ENCODE results near the gene SCNN1G. TPM values are rescaled to one million over a fixed set of nuclear protein-coding genes. Genes with fewer than 3 reads are reported as not detected.

SCNN1G gene
- total and polyA plus RNA-seq, 2 of the 13 experiments (the other 11 are each of a cell fraction or from before 2014, with no cell fraction given), result not detected

DNA sequence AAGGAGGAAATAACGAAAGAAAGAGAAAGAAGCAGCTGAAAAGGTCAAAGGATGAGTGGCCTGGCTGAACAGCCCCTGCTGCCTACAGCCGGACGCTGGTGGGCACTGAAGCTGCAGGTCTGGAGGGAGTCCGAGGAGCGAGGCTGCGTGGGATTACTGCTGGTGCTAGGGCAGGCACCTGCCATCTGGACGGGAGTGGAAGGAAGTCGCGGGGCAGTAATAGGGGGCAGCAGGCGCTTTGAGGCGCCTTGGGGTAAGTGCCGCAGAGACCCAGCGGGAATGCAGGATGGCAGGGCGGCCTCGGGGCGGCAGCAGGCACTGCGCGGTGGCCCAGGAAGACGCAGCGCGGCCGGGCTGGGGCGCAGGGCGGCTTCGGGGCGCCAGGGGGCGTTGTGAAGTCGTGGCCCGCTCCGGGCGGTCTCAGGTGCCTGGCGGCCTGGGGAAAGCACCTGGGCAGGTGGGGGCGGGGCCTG lies 303 bp upstream of the SCNN1G start (continued):
- no peak for TF ChIP-seq ZKSCAN5 (CRISPR knock-in tag; IDR thresholded peaks at IDR 0.05)
- TF ChIP-seq, protein P1, sequence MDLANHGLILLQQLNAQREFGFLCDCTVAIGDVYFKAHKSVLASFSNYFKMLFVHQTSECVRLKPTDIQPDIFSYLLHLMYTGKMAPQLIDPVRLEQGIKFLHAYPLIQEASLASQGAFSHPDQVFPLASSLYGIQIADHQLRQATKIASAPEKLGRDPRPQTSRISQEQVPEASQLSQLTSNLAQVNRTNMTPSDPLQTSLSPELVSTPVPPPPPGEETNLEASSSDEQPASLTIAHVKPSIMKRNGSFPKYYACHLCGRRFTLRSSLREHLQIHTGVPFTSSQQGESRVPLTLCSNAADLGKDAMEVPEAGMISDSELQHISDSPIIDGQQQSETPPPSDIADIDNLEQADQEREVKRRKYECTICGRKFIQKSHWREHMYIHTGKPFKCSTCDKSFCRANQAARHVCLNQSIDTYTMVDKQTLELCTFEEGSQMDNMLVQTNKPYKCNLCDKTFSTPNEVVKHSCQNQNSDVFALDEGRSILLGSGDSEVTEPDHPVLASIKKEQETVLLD (CRISPR knock-in tag; IDR thresholded peaks at IDR 0.05; ENCODE audit: low read depth), result no peak
- TF ChIP-seq, protein P2, sequence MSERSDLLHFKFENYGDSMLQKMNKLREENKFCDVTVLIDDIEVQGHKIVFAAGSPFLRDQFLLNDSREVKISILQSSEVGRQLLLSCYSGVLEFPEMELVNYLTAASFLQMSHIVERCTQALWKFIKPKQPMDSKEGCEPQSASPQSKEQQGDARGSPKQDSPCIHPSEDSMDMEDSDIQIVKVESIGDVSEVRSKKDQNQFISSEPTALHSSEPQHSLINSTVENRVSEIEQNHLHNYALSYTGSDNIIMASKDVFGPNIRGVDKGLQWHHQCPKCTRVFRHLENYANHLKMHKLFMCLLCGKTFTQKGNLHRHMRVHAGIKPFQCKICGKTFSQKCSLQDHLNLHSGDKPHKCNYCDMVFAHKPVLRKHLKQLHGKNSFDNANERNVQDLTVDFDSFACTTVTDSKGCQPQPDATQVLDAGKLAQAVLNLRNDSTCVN (CRISPR knock-in tag; IDR thresholded peaks at IDR 0.05; ENCODE audit: borderline replicate concordance), result no peak
- TF ChIP-seq ELF1 (CRISPR knock-in tag; IDR thresholded peaks at IDR 0.05), result no peak
- TF ChIP-seq, protein P3, sequence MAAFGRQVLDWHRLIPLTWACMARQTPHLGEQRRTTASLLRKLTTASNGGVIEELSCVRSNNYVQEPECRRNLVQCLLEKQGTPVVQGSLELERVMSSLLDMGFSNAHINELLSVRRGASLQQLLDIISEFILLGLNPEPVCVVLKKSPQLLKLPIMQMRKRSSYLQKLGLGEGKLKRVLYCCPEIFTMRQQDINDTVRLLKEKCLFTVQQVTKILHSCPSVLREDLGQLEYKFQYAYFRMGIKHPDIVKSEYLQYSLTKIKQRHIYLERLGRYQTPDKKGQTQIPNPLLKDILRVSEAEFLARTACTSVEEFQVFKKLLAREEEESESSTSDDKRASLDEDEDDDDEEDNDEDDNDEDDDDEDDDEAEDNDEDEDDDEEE (CRISPR knock-in tag; IDR thresholded peaks at IDR 0.05), result peak; percentile 54; the same call in 1 of the 2 replicates
- peak; percentile 29; the same call in 1 of the 2 replicates for TF ChIP-seq SRF (IDR thresholded peaks at IDR 0.05; ENCODE audit: low read depth, low read length)
- no peak for TF ChIP-seq SYNCRIP (IDR thresholded peaks at IDR 0.05; ENCODE audit: insufficient read depth, low read depth, low read length)
- no peak for TF ChIP-seq ZNF30 (CRISPR knock-in tag; IDR thresholded peaks at IDR 0.05)
- TF ChIP-seq AHR (CRISPR knock-in tag; IDR thresholded peaks at IDR 0.05), result no peak
- no peak for TF ChIP-seq IKZF4 (CRISPR knock-in tag; IDR thresholded peaks at IDR 0.05; ENCODE audit: borderline replicate concordance, low read depth, not compliant biosample characterization)
- no peak for TF ChIP-seq ATF1 (CRISPR knock-in tag; IDR thresholded peaks at IDR 0.05)
- TF ChIP-seq ZNF138 (CRISPR knock-in tag; IDR thresholded peaks at IDR 0.05; ENCODE audit: low read depth), result no peak
- no peak for TF ChIP-seq TCF7 (IDR thresholded peaks at IDR 0.05; ENCODE audit: low read depth)
- TF ChIP-seq, protein P4, sequence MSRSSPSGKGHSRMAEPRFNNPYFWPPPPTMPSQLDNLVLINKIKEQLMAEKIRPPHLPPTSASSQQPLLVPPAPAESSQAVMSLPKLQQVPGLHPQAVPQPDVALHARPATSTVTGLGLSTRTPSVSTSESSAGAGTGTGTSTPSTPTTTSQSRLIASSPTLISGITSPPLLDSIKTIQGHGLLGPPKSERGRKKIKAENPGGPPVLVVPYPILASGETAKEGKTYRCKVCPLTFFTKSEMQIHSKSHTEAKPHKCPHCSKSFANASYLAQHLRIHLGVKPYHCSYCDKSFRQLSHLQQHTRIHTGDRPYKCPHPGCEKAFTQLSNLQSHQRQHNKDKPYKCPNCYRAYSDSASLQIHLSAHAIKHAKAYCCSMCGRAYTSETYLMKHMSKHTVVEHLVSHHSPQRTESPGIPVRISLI (CRISPR knock-in tag; IDR thresholded peaks at IDR 0.05; ENCODE audit: borderline replicate concordance), result peak; percentile 64; the same call in 1 of the 2 replicates
- TF ChIP-seq MAFF (IDR thresholded peaks at IDR 0.05; ENCODE audit: low read depth, low read length), result no peak
- no peak for TF ChIP-seq RCOR2 (CRISPR knock-in tag; IDR thresholded peaks at IDR 0.05)
- no peak for TF ChIP-seq ZNF546 (CRISPR knock-in tag; conservative IDR thresholded peaks at IDR 0.05)
- TF ChIP-seq PAWR (CRISPR knock-in tag; IDR thresholded peaks at IDR 0.05; ENCODE audit: borderline replicate concordance), result 0 out of 2 replicates have a peak, but pooled peaks have one; percentile 58
- TF ChIP-seq ZNF17 (CRISPR knock-in tag; IDR thresholded peaks at IDR 0.05), result no peak
- TF ChIP-seq FIP1L1 (IDR thresholded peaks at IDR 0.05; ENCODE audit: borderline replicate concordance, insufficient read depth, low read depth, low read length), result 0 out of 2 replicates have a peak, but pooled peaks have one; percentile 76
- peak; percentile 61; the same call in 1 of the 2 replicates for TF ChIP-seq RXRB (CRISPR knock-in tag; IDR thresholded peaks at IDR 0.05; ENCODE audit: borderline replicate concordance)
- no peak for TF ChIP-seq MEF2D (CRISPR knock-in tag; IDR thresholded peaks at IDR 0.05)
- TF ChIP-seq, protein P5, sequence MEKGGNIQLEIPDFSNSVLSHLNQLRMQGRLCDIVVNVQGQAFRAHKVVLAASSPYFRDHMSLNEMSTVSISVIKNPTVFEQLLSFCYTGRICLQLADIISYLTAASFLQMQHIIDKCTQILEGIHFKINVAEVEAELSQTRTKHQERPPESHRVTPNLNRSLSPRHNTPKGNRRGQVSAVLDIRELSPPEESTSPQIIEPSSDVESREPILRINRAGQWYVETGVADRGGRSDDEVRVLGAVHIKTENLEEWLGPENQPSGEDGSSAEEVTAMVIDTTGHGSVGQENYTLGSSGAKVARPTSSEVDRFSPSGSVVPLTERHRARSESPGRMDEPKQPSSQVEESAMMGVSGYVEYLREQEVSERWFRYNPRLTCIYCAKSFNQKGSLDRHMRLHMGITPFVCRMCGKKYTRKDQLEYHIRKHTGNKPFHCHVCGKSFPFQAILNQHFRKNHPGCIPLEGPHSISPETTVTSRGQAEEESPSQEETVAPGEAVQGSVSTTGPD (CRISPR knock-in tag; IDR thresholded peaks at IDR 0.05), result no peak
- no peak for TF ChIP-seq ZNF329 (CRISPR knock-in tag; IDR thresholded peaks at IDR 0.05; ENCODE audit: low read depth)
- no peak for TF ChIP-seq RBAK (CRISPR knock-in tag; IDR thresholded peaks at IDR 0.05)
- TF ChIP-seq FOXK2 (IDR thresholded peaks at IDR 0.05), result no peak

All from HepG2 (cell line).